T-helper 9 cell (primary cell): Measurements from ENCODE around the gene FRMD4A.
"Not testable (repeated sequence)": the region's sequence is repeated elsewhere in the genome, so short reads cannot be mapped to it uniquely, and the experiment has no call there.

Source experiments
- DNase-seq: peaks from one replicate; pipeline ENCODE4 v3.0.0-alpha.2; 2020

Gene FRMD4A

DNA sequence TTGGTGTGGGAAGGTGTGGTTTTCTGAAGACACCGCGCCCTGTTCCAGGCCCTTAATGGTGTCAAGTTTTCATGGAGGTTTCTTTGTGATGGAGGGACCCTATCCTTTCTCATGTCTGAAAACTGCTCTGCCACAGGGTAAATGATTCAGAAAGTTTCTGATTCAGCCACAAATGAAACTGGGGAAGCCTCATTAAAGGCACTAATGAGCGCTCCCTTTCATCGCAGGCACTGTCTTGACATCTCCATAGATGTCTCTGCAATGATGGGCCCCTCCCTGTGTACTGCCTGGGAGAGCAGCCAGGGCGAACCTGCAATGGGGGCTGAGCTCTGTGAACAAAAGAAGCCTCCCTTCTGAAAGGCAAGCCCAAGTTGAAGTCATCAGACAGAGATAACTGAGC, 388.7 kb downstream of the FRMD4A start:
- no peak for DNase-seq

DNA sequence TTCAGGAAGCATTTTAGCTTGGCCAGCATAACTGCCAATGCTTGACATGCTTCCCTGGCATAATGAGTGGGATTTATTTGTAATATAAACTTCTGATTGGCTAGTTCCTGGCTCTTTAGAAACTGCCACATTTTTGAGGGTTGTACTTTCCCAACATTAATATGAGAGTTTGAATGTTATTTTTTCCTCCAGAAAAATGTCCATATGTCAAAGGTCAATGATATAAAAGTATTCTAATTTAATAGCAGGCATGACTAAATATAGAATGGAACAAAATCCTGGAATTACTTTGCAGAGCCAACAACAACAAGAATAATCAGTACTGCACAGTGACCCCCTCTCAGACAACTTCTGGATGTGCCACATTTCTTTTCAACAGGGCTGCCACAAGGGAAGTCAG, 391.3 kb downstream of the FRMD4A start:
- no peak for DNase-seq

DNA sequence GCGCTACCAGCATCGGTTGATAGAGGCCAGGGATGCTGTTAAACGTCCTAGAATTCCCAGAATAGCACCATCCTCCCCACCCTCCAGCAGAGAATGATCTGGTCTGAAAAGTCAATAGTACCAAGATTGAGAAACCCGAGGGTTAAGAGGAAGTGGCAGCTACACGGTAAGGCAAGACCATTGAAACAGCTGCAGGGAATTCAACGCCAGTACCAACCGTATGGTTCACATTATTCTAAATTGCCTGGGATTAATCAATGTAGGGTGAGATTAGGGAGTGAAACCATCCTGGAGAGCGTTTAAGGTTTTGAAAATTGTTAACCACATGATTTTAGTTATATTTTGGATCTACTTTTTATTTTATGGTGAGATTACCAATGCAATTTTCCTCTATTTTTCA, 391.8 kb downstream of the FRMD4A start:
- no peak for DNase-seq

DNA sequence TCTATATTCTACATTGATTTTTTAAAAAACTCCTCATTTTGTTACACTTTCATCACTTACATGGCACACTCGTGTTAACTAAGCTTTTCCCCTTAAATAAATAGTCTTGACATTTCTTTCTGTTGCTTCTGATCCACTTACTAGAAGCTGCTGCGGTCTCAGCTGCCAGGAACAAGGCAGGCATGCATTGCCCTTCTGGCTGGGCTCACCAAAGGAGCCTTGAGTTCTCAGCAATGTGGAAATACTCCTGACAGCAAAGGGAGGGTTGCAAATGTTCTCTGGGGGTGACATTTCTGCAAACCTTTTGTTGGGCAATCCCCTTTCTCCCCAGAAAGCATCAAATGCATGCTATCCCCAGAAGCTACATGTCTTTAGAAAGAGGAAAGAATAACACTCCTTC, 393.9 kb downstream of the FRMD4A start:
- DNase-seq, result no peak

DNA sequence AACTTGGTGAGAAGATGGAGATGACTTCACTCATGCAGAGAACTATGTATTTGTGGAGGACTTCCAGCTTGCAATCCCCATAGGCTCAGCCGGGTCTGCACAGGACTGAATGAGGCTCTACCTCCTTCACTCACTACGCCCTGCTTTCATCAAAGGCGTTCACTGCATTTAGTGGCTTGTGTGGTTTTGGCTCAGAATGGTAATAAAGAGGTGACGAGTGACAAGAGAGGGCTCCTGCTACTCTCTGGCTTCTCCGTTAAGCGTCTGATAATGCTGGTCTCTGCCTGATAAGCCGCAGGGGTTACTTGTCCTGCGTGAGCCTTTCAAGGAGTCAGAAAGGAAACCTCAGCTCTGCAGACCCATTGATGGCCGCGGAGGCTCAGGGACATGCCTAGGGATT, 400.6 kb downstream of the FRMD4A start:
- DNase-seq, result peak; percentile 23

DNA sequence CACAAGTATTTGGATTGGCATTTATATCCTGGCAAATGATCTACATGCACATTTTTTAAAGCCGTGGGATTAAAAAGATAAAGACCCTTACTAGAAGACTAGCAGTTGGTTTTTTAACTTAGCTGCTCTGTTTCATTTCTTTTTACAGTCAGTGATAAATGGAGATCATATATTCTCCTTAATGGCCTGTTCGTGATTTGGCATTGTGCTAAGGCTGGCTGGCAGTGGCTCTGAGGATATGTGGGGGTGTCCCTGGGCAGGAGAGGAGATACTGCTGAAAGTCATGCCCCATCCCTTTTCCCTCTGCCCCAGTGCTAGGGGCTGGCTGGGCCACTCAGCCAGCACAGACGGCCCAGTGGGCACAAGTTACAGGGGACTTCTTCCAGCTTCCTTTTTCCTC, 402.3 kb downstream of the FRMD4A start:
- DNase-seq, result no peak

DNA sequence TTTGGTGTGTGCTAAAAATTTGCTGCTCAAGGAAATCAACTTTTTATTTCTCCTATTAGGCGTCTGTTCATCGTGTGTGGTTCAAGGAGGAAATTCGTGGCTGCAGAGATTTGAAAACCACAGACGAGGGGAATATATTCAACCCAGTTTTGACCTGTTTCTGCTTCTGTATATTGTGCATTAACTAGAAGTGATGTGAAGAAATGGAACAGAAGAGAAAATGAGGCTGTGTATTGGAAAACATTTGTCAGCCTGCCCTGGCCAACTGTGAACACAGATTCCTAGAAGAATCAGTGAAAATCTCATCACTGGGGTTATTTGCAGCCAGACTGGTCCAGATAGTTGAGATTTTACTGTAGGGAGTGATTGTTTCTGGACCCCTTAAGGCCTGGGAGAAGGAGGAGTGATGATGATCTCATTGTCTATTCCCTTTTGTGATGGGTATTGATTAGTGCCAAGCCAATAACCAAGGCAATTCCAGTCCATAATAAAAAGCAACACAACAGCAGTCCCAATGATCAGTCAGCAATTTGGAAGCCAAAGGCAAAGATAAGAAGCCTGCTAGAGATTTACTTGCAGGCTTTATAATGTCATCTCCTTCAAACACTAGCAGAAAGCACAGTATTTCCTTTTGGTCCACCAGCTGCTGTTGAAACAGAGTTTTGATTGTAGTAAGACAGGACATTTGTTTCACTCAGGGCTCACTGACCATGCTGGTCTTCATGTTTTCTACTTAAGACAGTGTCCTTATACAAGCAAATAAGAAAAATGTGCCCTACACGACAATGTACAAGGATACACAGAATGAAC, 404.5 kb downstream of the FRMD4A start:
- DNase-seq, result no peak

DNA sequence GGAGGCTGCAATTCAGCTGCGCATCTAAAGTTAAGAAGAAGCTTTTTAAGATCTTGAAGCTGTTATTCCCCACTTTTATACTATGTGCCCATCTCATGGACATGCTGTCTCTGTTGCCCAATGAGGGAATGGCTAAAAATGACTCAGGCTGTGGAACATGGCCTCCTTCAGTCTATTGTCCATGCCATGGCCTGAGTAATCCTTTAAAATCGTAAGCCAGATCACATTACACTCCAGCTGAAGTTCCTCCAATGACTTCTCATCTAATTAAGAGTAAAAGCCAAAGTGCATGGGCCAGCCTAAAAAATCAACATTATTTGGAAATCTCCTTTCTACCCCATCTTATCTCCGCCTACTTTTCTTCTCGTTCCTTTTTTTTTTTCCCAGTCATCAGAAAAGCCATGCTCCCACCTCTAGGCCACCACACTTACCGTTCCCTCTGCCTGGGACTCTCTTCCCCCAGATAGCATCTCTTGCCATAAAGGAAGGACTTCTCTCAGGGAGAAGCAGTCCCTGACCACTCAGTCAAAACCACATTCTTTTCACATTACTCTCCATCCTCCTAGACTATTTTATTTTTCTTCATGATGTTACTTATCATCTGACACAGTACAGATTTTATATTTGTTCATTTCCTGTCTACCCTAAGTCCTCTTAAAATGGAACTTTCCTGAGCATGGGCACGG, 406.5 kb downstream of the FRMD4A start:
- no peak for DNase-seq

DNA sequence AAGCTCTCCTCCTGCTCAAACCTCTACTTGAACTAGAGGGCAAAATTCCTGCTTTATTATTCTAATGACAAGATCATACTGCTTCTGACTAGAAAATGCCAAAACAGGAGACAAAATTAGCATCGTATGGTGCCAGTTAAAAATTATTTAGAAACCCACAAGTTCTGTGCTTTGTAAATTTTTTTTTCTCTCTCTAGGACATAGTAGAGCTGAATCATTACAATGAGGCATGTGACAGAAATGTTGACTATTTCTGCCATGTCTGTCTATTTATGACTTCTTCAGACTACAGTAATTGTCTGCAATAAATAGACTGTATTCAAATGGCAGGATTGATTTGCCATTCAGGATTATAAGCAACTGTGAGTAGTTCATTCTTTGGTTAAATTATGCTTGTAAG, 408.1 kb downstream of the FRMD4A start:
- DNase-seq, result no peak

DNA sequence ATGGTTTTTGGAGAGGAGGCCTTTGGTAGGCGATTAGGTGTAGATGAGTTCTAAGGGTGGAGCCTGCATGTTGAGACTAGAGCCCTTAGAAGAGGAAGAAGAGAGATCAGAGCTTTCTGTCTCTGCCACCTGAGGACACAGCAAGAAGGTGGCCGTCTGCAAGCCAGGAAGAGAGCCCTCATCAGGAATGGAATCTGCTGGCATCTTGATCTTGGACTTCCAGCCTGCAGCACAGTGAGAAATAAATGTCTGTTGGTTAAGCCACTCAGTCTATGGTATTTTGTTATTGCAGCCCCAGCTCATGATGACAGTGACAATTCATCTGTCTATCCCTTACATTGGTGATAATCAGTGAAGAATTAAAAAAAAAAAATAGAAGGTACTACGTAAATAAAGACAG, 408.8 kb downstream of the FRMD4A start:
- no peak for DNase-seq

DNA sequence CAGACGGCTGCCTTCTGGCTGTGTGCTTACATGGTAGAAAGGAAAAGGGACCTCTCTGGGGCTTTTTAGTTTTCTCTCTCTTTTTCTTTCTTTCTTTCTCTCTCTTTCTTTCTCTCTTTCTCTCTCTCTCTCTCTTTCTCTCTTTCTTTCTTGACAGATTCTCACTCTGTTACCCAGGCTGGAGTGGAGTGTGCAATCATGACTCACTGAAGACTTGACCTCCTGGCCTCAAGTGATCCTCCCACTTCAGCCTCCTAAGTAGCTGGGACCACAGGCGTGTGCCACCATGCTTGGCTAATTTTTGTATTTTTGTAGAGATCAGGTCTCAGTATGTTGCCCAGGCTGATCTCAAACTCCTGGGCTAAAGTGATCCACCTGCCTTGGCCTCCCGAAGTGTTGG, 409.6 kb downstream of the FRMD4A start:
- DNase-seq, result not testable (repeated sequence)

DNA sequence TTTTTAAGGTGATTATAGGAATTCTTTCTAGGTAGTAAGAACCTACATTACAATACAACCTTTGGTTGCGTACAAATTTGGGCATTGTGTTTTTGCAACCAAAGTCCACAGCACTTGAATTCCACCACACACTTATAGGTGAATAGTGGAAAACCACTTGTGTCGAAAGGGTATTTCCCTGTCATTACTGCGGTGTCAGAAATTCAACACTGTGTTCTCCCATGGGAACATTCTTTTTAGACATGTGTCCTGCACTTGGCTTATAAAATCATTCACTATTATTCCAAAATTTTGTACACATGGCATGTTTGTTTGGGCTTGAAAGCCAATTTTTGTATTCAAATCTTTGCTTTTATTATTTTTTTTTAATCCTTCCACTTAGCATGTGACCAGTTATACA, 410.3 kb downstream of the FRMD4A start:
- no peak for DNase-seq

DNA sequence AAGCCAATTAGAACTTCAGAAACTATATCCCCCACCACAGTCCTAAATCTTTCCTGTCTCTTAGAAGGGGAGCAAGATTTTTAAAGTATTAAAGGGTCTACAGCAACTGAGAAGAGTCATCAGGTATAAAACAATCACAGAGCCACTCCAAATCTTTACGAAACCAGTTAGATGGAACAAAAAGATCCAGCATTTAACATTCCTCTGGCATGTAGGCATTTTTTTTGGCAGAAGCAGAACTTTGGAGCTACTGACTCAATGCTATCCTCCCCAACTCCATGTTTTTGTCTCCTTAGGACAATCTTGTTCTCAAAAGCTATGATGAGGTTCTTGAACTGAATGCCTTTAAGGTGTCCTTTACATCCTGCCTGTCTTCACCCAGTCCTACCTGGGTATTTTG, 410.7 kb downstream of the FRMD4A start:
- no peak for DNase-seq

DNA sequence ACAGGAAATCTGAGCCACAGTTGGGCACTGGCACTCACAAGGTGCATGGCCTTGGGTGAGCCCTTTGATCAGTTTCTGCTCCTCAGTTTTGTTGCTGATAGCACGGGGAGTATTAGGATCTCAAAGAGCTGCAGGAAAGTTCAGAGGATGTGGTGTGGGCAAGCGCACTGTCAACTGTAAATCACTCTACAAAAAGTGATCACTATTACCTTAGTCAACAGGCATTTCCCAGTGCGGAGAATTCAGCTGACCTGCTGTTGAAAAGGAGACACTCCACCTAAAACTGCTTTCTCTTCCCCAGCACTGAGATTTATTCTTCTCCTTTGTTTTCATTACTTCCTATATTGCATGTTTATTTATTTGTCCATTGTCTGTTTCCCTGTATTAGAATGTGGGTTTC, 412.9 kb downstream of the FRMD4A start:
- DNase-seq, result no peak

DNA sequence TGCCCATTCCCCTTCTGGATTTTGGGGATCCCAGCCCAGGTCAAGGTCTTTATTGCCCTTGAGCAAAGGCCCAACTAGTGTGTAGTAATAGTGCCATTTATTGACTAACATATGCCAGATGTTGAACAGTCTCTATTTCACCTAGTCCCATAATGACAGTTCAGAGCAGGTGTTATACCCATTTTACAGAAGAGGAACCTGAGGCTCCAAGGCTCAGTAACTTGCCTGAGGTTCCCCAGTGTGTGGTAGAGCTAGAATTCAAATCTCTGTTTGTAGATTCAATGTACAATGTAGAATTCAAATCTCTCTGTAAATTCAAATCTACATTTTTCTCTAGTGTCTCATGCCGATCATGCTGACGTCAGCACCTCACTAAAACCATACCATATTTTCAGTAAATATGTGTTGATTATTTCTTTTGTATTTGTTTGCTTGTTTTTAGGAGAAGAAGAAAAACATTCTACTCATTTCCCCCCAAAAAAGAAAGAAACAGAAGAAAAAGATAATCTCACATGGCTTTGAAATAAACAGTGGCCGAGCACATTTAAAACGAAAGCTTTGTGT, 414.3 kb downstream of the FRMD4A start:
- no peak for DNase-seq

DNA sequence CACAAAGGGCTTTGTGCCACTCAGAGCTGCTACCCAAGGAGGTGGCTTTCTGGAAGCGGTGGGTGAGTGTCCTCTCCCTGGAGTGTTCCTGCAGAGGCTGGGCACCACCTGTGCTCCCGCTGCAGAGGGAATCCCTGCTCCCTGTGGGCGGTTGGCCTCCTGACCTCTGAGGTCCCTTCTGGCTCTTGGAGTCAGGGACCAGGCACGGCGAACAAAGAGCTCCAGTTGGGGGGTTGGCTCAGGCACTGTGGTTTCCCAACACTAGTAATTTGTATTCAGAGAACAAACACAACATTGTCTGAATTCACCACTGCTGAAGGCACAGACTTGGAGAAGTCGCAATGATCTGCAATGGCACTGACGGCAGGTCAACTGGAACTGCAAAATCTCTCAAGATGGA, 415.0 kb downstream of the FRMD4A start:
- no peak for DNase-seq

DNA sequence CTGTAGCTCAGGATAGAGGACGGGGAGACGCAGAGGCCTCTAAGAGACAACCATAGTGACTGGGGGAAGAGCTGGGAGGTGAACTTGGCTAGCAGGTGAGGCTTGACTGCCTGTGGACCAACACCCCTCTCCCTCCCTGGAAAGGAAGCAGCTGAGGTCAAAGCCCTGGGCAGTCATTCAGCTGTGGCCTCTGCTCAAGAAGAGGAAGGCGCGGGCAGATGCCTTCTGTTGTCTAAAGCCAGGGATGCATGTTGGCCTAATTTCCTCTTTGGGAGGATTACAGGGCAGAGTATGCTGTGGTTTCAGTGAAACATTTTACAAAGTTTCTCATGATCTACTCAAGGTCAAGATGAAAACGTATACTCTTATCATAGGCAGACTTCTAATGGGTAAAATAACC, 416.8 kb downstream of the FRMD4A start:
- no peak for DNase-seq

DNA sequence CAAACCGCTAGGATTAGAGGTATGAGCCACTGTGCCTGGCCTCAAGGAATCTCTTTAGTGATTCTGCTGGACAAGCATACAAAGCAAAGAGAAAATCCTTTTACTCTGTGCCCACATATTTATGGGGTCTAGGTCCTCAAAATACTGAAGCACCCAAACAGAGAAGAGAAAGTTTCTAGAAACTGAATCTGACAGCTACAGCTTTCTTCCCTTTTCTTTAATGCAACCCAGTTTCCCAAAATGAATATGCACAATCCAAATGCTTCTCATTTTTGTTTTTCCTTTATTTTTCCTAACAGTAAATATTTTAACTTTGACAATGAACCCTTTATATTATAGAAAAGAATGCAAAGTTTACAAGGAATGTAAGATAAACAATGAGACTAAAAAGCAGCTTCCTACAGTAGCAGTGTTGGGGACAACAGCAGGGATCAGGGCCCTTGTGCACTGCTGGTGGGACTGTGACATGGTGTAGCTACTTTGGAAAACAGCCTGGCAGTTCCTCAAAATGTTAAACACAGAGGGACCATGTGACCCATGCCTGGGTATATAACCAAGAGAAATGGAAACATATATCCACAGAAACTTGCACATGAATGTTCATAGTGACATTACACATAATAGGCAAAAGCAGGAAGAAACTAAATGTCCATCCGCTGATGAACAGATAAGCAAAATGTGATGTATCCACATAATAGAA, 418.8 kb downstream of the FRMD4A start:
- no peak for DNase-seq

DNA sequence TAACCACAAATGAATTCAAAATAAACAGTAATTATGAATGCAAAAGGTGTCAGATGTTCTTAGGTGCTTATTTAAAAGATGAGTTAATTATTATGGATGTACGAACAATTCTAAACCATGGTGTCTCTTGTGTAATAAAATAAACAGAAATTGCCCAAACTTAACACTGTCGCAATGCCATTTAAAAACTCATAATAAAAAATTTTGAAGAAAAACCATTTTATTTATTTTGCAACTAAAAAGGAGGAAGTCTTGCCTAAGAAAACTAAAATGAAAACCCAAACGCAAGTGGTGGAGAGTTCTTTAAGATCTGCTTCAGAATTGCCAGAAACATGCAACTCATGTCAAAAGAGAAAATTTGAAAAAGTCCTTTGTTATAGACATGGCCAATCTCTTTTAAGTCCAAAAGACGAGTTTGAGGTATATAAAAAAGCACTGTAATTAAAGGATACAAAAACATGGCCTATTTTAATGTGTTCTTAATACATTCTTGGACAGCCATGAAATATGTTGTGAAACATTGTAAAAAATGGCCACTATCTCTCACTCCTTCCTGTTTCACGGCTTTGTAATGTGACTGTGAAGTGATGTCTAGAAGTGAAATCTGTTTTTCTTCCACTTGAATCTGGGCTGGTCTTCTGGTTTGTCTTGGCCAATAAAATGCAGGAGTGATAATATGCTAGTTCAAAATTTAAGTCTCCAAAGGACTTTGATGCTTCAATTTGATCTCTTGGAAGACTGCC, 421.0 kb downstream of the FRMD4A start:
- no peak for DNase-seq

DNA sequence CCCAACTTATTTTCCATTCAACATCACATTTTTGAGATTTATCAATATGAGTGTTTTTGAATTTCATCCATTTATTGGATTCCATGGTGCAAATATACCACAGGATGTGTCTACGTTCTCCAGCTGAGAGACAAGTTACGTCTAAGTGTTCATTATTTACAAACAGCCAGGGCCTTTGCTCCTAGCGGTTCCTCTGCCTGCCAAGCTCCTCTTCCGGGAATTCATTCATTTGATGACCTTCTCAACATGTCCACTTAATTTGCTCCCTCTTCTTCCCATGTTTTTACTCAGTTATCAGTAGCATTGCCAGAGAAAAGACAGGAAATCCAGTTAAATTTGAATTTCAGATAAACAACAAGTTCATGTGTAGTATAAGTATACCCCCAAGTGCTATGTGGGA, 422.2 kb downstream of the FRMD4A start:
- DNase-seq, result no peak

DNA sequence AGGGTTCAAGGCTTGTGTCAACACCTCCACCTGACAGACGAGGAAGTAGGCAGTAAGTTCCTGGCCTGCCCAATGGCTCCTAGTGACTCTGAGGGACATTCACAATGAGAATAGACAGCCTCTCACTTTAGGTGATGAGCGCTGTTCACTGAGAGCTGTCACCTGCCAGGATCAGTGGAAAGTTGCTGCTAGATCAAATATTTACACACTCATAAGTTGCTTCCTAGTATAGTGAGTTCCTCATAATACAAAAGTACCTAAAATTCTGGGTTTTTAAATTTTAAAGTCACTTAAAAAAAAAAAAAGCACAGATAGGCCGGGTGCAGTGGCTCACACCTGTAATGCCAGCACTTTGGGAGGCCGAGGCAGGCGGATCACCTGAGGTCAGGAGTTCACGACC, 423.2 kb downstream of the FRMD4A start:
- no peak for DNase-seq

DNA sequence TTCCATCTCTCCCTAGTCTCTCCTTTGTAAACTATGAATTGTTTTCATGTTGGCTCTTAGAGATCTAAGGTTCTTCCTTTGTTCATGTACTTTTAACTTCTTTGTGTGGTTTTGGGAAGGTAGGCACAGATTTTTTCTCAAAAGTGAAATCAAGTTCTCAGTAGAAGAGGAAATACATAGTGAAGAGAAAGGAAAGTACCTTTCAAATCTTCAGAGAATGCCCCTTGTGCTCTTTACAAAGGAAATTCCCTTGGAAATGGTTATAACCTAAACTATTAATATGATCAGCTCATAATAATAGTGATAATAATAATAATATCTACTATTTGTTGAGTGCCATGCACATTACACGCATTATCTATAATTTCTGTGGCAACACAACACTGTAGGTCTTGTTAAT, 425.4 kb downstream of the FRMD4A start:
- no peak for DNase-seq

DNA sequence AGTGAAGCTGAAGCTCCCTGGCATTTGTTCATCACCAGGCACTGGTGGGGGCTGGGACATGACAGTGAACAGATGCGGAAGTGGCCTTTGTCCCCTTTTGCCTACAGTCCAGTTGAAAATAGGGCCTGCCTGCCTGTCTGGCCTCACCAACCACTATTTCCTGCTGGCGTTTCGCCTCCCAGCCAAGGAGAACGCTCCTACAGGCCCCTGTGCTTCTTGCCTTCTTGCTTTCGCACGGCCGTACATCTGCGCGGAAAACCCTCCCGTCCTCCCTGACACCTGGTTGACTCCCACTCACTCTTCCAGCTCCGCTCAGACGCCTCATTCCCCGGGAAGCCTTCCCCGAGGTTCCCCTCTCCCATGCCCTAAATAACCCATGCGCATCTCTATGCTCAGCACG, 426.7 kb downstream of the FRMD4A start:
- DNase-seq, result no peak
